ENCODE results near the gene TBX10.
"Not testable (repeated sequence)": the region's sequence is repeated elsewhere in the genome, so short reads cannot be mapped to it uniquely, and the experiment has no call there.

TBX10 gene

DNA sequence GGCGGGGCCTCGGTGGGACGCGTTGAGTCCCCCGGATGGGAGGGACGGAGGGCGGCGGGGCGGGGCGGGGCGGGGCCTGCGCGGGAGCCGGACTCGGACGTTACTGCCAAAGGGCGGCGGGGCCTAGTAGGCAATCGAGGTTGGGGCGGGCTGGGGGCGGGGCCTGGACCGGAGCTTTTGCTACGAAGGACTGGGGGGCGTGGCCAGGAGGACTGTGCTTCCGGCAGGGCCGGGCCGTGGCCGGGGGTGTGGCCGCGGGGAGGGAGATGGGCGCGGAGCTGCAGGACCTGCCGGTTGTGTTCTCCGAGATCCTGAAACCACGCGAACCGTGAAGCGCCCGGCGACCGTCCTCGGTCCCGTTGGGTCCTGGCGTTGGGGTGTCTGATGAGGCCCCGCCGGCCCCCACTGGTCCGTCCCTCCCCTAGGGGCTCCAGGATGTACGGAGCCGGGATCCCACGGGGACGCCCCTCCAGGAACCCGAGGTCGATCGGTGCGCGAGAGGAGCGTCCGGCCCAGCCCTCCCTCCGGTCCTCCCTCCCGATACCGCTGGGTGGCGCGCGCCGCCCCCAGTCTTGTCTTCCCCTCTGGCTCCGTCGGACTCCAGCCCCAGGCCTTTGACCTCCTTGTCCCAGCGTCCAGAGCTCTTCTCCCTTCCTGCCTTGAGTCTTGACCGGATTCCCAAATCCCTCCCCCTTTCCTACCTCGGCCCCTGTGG lies 9.2 kb downstream of the TBX10 start:
- DNase-seq: peak; percentile 98

GRCh38 chr11:67629386-67630227 lies 10.0 kb downstream of the TBX10 start, which contains the start of gene NUDT8:
Gene NUDT8, minus strand, starts transcription at chr11:67629937. Its CDS starts 26 bp downstream, at chr11:67629911.
- DNase-seq: peak; percentile 83

DNA sequence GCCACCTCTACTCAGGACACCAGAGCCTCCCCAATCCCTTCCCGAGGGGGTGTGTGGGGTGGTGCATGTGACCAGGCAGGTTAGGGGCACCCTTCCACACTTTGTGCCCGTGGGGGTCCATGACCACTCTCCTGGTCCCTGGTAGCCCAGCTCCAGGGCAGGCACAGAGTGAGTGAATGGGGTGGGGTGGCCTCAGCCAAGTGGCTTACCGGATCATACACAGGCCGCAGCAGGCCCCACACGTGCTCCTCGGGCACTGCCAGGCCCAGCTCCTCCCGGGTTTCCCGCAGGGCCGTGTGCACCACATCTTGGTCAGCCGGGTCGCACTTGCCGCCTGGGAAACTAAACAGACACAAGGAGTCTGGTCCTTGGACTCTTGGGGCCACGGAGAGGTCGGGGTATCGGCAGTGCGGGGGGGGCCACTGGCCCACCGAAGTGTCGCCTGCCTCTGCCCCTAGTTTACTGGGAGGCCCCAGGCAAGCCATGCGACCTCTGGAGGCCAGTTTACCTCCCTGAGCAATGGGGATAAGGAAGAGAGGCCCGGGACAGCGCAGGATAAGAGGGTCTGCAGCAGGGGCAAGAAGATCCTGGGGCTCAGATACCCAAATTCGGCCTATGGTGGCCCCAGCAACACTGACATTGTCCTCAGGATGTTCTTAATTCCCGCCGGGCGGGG lies 10.7 kb downstream of the TBX10 start:
- no peak for DNase-seq

DNA sequence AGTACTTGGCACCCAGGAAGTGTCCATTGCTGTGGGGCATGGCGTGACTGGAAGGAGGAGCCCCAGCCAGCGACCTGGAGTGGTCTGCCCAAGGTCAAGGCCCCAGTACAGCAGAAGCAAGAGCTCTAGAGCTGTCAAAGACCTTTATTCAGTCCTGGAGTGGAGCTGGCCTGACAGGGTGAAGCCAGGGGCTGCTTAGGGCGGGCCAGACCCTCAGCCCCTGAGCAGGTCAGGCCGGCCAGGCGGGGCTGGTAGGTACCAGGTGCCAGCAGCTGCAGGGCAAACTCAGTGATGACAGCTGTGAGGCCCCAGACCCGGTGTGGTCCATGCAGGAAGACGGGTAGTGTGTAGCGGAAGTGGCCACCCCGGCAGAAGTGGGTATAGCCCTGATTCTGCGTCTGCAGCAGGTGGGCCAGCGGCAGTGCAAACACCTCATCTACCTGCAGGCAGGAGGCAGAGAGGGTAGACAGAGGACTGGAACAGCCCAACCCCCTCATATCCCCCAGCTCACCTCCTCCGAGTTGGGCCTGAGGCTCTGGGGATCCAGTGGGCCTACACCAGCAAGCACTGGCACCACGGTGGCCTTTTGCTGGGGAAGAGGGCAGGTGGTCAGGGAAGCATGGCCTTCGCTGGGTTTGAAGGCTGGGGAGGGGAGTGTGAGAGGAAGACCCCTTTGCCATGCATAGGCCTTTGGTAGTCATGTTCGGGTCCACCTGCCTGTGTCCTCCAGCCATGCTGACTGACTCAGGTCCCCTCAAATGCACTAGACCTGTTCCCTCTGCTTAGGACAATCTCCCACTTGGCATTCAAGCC lies 11.5 kb downstream of the TBX10 start:
- no peak for DNase-seq

GRCh38 chr11:67627441-67627811 lies 12.1 kb downstream of the TBX10 start:
- no peak for DNase-seq

DNA sequence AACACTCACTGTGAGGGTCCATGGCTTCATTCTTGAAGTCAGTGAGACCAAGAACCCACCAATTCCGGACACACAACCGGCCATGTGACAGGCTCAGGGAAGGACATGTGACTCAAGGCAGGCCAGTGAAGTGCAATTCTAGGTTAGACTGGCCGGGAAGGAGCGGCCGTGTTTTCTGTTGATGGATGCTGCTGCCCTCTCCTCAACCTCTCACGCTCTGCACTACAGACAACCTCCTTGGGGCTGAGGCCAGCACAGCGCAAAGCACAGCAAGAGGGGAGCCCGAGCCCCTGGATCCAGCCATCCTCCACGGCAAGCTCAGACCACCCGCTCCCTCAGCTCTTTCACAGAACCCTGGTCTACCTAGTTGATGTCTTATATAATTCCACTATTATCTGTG lies 12.6 kb downstream of the TBX10 start:
- no peak for DNase-seq

- peak; percentile 35 for DNase-seq
Measured at GRCh38 chr11:67626131-67626833, 13.3 kb downstream of the TBX10 start.

DNA sequence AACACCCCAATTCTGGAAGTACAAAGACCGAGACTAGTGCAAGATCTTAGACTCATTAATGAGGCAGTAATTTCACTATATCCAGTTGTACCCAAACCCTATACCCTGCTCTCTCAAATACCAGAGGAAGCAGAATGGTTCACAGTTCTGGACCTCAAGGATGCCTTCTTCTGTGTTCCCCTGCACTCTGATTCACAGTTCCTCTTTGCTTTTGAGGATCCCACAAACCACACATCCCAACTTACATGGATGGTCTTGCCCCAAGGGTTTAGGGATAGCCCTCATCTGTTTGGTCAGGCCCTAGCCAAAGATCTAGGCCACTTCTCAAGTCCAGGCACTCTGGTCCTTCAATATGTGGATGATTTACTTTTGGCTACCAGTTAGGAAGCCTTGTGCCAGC lies 15.8 kb downstream of the TBX10 start:
- DNase-seq: not testable (repeated sequence)

GRCh38 chr11:67622905-67623304 lies 16.7 kb downstream of the TBX10 start:
- DNase-seq: not testable (repeated sequence)

DNA sequence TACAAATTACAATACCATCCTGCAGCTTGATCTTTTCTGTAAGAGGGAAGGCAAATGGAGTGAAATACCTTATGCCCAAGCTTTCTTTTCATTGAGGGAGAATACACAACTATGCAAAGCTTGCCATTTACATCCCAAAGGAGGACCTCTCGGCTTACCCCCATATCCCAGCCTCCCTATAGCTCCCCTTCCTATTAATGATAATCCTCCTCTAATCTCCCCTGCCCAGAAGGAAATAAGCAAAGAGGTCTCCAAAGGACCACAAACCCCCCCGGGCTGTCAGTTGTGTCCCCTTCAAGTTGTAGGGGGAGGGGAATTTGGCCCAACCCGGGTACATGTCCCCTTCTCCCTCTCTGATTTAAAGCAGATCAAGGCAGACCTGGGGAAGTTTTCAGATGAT lies 17.6 kb downstream of the TBX10 start:
- not testable (repeated sequence) for DNase-seq

- DNase-seq: peak; percentile 30
Measured at GRCh38 chr11:67620621-67621020, 18.9 kb downstream of the TBX10 start.

GRCh38 chr11:67619683-67620618 lies 19.6 kb downstream of the TBX10 start:
- peak; percentile 52 for DNase-seq

DNA sequence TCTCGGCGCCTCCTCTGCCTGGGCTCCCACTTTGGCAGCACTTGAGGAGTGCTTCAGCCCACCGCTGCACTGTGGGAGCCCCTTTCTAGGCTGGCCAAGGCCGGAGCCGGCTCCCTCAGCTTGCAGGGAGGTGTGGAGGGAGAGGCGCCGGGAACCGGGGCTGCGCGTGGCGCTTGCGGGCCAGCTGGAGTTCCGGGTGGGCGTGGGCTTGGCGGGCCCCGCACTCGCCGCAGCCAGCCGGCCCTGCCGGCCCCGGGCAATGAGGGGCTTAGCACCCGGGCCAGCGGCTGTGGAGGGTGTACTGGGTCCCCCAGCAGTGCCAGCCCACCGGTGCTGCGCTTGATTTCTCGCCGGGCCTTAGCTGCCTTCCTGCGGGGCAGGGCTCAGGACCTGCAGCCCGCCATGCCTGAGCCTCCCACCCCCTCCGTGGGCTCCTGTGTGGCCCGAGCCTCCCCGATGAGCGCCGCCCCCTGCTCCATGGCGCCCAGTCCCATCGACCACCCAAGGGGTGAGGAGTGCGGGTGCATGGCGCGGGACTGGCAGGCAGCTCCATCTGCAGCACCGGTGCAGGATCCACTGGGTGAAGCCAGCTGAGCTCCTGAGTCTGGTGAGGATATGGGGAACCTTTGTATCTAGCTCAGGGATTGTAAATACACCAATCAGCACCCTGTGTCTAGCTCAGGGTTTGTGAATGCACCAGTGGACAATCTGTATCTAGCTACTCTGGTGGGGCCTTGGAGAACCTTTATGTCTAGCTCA lies 20.5 kb downstream of the TBX10 start:
- not testable (repeated sequence) for DNase-seq

GRCh38 chr11:67617243-67617953 lies 22.2 kb downstream of the TBX10 start:
- no peak for DNase-seq

- no peak for DNase-seq
Measured at GRCh38 chr11:67616431-67617242, 22.9 kb downstream of the TBX10 start.

GRCh38 chr11:67615728-67616430 lies 23.7 kb downstream of the TBX10 start:
- no peak for DNase-seq
